Adrenal gland (tissue), 12 donors: Measurements from ENCODE around the gene STARD7. TPM values are rescaled to one million over a fixed set of nuclear protein-coding genes. Genes with fewer than 3 reads are reported as not detected.

Source experiments
- DNase-seq, 7 donors: peaks; one replicate each; pipeline ENCODE4 v3.0.0-alpha.2; 2019 to 2020
- H3K27ac ChIP-seq, 5 donors: fragments of 200-600 bp; sonication (generic) in 4 of 5; 1 replicate in 3 of 5; 2 replicates in 2 of 5; pipeline versions ENCODE4 v1.5.1 to v1.8.0; 2016 to 2020; ENCODE audit warnings: mild to moderate bottlenecking in 1 of 5
- H3K27me3 ChIP-seq: fragments of 200-600 bp; 2 replicates; pipeline ENCODE4 v1.8.0; 2021
- H3K36me3 ChIP-seq, 2 donors: fragments of 200-600 bp; replicated peaks in 1 of 2; 1 replicate in 1 of 2; 2 replicates in 1 of 2; pipeline versions ENCODE4 v1.5.1 to v1.8.0; 2018 to 2022
- H3K4me1 ChIP-seq, 2 donors: fragments of 200-600 bp; replicated peaks in 1 of 2; 1 replicate in 1 of 2; 2 replicates in 1 of 2; pipeline versions ENCODE4 v1.5.1 to v1.8.0; 2018 to 2021
- H3K4me3 ChIP-seq, 4 donors: fragments of 200-600 bp; sonication (generic) in 3 of 4; one replicate each; pipeline ENCODE4 v1.5.1; 2016 to 2018
- H3K9me3 ChIP-seq, 3 donors: fragments of 200-600 bp; sonication (generic) in 1 of 3; replicated peaks in 1 of 3; 1 replicate in 2 of 3; 2 replicates in 1 of 3; pipeline versions ENCODE4 v1.5.1 to v1.8.0; 2016 to 2021
- POLR2A ChIP-seq, 2 donors: fragments of 450-650 bp; IDR thresholded peaks; one replicate each; pipeline ENCODE4 v1.6.1; 2017; ENCODE audit warnings: antibody characterized with exemption in 2 of 2, mild to moderate bottlenecking in 2 of 2, moderate library complexity in 1 of 2
- WGBS, 4 donors: extraction: QIAGEN DNeasy Blood & Tissue Kit in 2 of 4; methylation state at CpG; one replicate each; pipeline versions ENCODE4 v1.1.5 to v1.1.7; 2013 to 2017; 5-methylcytosine and 5-hydroxymethylcytosine counted together
- intact Hi-C, 2 donors: fragments of 100-400 bp; cut with DNase I; formaldehyde crosslinking; loops; one replicate each; pipeline versions ENCODE4 v1.14.1 to v1.15.0; 2022 to 2023
- polyA plus RNA-seq, 3 donors: library from polyadenylated mRNA; stranded (reverse); fragments of 200-250 nt in 2 of 3; fragments of 350-450 nt in 1 of 3; fragmentation: Illumina TruSeq in 1 of 3; extraction: RNeasy Lipid Tissue Mini Kit (QIAGEN cat#74804) in 1 of 3; gene quantifications; one replicate each; pipeline ENCODE4 v1.2.3, GENCODE V29; 2013 to 2014
- total RNA-seq, 9 donors: library from RNA; depleted of rRNA in 4 of 9; stranded (reverse); fragments of >200 nt in 4 of 9; fragments of 120-200 nt in 1 of 9; fragmentation: NEBNext Ultra II Directional in 1 of 9; extraction: Animal tissue kit (Norgen Biotek cat#: 25700) in 1 of 9; gene quantifications; one replicate each; pipeline versions ENCODE4 v1.1.0 to v1.2.4, GENCODE V29; 2013 to 2023
- TF ChIP-seq, protein P1 (sequence below), 6 experiments: fragments of 450-650 bp in 4 of 6; fragments of 200-600 bp in 2 of 6; sonication (generic) in 1 of 6; IDR thresholded peaks; 1 replicate in 5 of 6; 2 replicates in 1 of 6; pipeline versions ENCODE4 v1.5.1 to v1.8.0; 2016 to 2021; ENCODE audit warnings: antibody characterized with exemption in 6 of 6, mild to moderate bottlenecking in 2 of 6, moderate library complexity in 1 of 6
- donor health status: healthy with polysubstance abuse.
- donor health status: Bipolar disorder and iron deficiency.
- donor health status: DM: yes; HTN: yes; CAD: no.
- donor health status: DM: no; HTN: no; CAD: no.
- donor health status: DM: no; HTN: no; CAD: no.
- donor health status: DM: yes; HTN: yes; CAD: no.

The STARD7 gene
- total and polyA plus RNA-seq, 12 donors, result 37.8 to 209 (median 160) TPM

- no peaks in the 10 kb centered on the region for H3K9me3 ChIP-seq
- no peak for TF ChIP-seq POLR2A (IDR thresholded peaks at IDR 0.05)
- TF ChIP-seq, protein P1, sequence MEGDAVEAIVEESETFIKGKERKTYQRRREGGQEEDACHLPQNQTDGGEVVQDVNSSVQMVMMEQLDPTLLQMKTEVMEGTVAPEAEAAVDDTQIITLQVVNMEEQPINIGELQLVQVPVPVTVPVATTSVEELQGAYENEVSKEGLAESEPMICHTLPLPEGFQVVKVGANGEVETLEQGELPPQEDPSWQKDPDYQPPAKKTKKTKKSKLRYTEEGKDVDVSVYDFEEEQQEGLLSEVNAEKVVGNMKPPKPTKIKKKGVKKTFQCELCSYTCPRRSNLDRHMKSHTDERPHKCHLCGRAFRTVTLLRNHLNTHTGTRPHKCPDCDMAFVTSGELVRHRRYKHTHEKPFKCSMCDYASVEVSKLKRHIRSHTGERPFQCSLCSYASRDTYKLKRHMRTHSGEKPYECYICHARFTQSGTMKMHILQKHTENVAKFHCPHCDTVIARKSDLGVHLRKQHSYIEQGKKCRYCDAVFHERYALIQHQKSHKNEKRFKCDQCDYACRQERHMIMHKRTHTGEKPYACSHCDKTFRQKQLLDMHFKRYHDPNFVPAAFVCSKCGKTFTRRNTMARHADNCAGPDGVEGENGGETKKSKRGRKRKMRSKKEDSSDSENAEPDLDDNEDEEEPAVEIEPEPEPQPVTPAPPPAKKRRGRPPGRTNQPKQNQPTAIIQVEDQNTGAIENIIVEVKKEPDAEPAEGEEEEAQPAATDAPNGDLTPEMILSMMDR (IDR thresholded peaks at IDR 0.05), result no peak
- H3K27ac ChIP-seq, result no peak overlapping the region
- H3K4me1 ChIP-seq, result peaks cover 12 to 22% of the 10 kb centered on the region in 2 donors
- H3K4me3 ChIP-seq, result no peak overlapping the region
- intact Hi-C loops, result no loop called here
- 90 to 96% (median 94%) methylated on average over 5 to 6 of the region's 6 CpGs for WGBS, 4 donors
- H3K27me3 ChIP-seq, result no peaks in the 10 kb centered on the region
- peak in 1 of 7 donors; percentile 9 for DNase-seq
- no peaks in the 10 kb centered on the region for H3K36me3 ChIP-seq
These were observed 58.5 kb downstream of the STARD7 start for GRCh38 chr2:96150007-96150640.

GRCh38 chr2:96148410-96149217, 60.0 kb downstream of the STARD7 start:
- H3K9me3 ChIP-seq, result no peaks in the 10 kb centered on the region
- WGBS, 4 donors, result 64 to 83% (median 68%) methylated on average over 12 to 29 of the region's 29 CpGs
- TF ChIP-seq POLR2A (IDR thresholded peaks at IDR 0.05), result no peak
- TF ChIP-seq, protein P1 (IDR thresholded peaks at IDR 0.05), result no peak
- no peaks in the 10 kb centered on the region for H3K36me3 ChIP-seq
- intact Hi-C loops, result loop anchor here in 1 of 2 donors (10.0 kb wide), 1 partner anchor 116 kb away; the partner anchor contains the start of genes CIAO1 and TMEM127
- no peak overlapping the region for H3K4me3 ChIP-seq
- H3K27me3 ChIP-seq, result no peaks in the 10 kb centered on the region
- peaks cover 16 to 27% of the 10 kb centered on the region in 2 donors for H3K4me1 ChIP-seq
- peak; percentile 60 to 91 (median 66) for DNase-seq
- no peak overlapping the region for H3K27ac ChIP-seq

- no peak overlapping the region for H3K27ac ChIP-seq
- H3K4me3 ChIP-seq, result no peak overlapping the region
- intact Hi-C loops, result loop anchor here in 1 of 2 donors (10.0 kb wide), 1 partner anchor 117 kb away; the partner anchor contains the start of genes CIAO1 and TMEM127
- H3K4me1 ChIP-seq, result peaks cover 16 to 27% of the 10 kb centered on the region in 2 donors
- TF ChIP-seq, protein P1 (IDR thresholded peaks at IDR 0.05), result no peak
- TF ChIP-seq POLR2A (IDR thresholded peaks at IDR 0.05), result no peak
- DNase-seq, result no peak
- WGBS, 4 donors, result 82 to 92% (median 88%) methylated on average over 7 to 9 of the region's 9 CpGs
- no peaks in the 10 kb centered on the region for H3K9me3 ChIP-seq
- H3K36me3 ChIP-seq, result no peaks in the 10 kb centered on the region
- H3K27me3 ChIP-seq, result no peaks in the 10 kb centered on the region
These were observed 60.9 kb downstream of the STARD7 start for GRCh38 chr2:96147593-96148201.
